Suprapubic skin (tissue), 4 donors: ENCODE measurements around the gene NTRK1. TPM values are rescaled to one million over a fixed set of nuclear protein-coding genes. Genes with fewer than 3 reads are reported as not detected.

Experiments
- DNase-seq, 2 donors: peaks; one replicate each; pipeline ENCODE4 v3.0.0-alpha.2; 2019; ENCODE audit warnings: low spot score in 2 of 2
- H3K27ac ChIP-seq: fragments of 200-600 bp; sonication (generic); one replicate; pipeline ENCODE4 v1.5.1; 2019
- H3K27me3 ChIP-seq: fragments of 200-600 bp; sonication (generic); one replicate; pipeline ENCODE4 v1.5.1; 2019
- H3K36me3 ChIP-seq: fragments of 200-600 bp; sonication (generic); one replicate; pipeline ENCODE4 v1.5.1; 2019
- H3K4me1 ChIP-seq: fragments of 200-600 bp; sonication (generic); one replicate; pipeline ENCODE4 v1.5.1; 2019
- H3K4me3 ChIP-seq: fragments of 200-600 bp; sonication (generic); one replicate; pipeline ENCODE4 v1.5.1; 2019; ENCODE audit warnings: mild to moderate bottlenecking
- H3K9me3 ChIP-seq: fragments of 200-600 bp; sonication (generic); one replicate; pipeline ENCODE4 v1.5.1; 2019
- EP300 ChIP-seq: sonication (generic); formaldehyde crosslinking; IDR thresholded peaks from one replicate; pipeline ENCODE4 v1.6.1; 2017; ENCODE audit warnings: antibody characterized with exemption
- POLR2A ChIP-seq, 2 donors: fragments of 450-650 bp; IDR thresholded peaks; one replicate each; pipeline ENCODE4 v1.6.1; 2017; ENCODE audit warnings: antibody characterized with exemption in 2 of 2, mild to moderate bottlenecking in 2 of 2, moderate library complexity in 2 of 2
- POLR2AphosphoS5 ChIP-seq, 3 donors: sonication (generic); formaldehyde crosslinking; IDR thresholded peaks; one replicate each; pipeline ENCODE4 v1.6.1; 2017; ENCODE audit warnings: antibody characterized with exemption in 3 of 3
- WGBS: methylation state at CpG from one replicate; pipeline ENCODE4 v1.1.5; 2018; 5-methylcytosine and 5-hydroxymethylcytosine counted together
- total RNA-seq, 4 donors: library from RNA; depleted of rRNA; stranded (reverse); fragments of >200 nt; gene quantifications; one replicate each; pipeline ENCODE4 v1.1.0, GENCODE V29; 2016
- TF ChIP-seq, protein P1 (sequence below), 2 donors: fragments of 200-600 bp in 1 of 2; fragments of 450-650 bp in 1 of 2; sonication (generic) in 1 of 2; IDR thresholded peaks; one replicate each; pipeline ENCODE4 v1.5.1; 2016 to 2019; ENCODE audit warnings: antibody characterized with exemption in 2 of 2, mild to moderate bottlenecking in 1 of 2, moderate library complexity in 1 of 2

The NTRK1 gene
- total RNA-seq, 4 donors from 2014 or later, result 0.32 TPM; not detected in 3

- Histone ChIP-seq H3K9me3 (no peaks in the 10 kb centered on the region), H3K36me3 (no peaks in the 10 kb centered on the region), H3K27me3 (peaks cover 76% of the 10 kb centered on the region), H3K27ac (no peak overlapping the region), H3K4me3 (peak overlapping the region; percentile 31), H3K4me1 (peaks cover 27% of the 10 kb centered on the region)
- DNase-seq, result no peak
- no peak for TF ChIP-seq POLR2AphosphoS5 (IDR thresholded peaks at IDR 0.05)
- TF ChIP-seq EP300, result no peak
- no peak for TF ChIP-seq POLR2A (IDR thresholded peaks at IDR 0.05)
- TF ChIP-seq, protein P1, sequence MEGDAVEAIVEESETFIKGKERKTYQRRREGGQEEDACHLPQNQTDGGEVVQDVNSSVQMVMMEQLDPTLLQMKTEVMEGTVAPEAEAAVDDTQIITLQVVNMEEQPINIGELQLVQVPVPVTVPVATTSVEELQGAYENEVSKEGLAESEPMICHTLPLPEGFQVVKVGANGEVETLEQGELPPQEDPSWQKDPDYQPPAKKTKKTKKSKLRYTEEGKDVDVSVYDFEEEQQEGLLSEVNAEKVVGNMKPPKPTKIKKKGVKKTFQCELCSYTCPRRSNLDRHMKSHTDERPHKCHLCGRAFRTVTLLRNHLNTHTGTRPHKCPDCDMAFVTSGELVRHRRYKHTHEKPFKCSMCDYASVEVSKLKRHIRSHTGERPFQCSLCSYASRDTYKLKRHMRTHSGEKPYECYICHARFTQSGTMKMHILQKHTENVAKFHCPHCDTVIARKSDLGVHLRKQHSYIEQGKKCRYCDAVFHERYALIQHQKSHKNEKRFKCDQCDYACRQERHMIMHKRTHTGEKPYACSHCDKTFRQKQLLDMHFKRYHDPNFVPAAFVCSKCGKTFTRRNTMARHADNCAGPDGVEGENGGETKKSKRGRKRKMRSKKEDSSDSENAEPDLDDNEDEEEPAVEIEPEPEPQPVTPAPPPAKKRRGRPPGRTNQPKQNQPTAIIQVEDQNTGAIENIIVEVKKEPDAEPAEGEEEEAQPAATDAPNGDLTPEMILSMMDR (IDR thresholded peaks at IDR 0.05), result no peak
- WGBS, result 0% methylated on average over 8 of the region's 33 CpGs
These were observed 1.0 kb upstream of the NTRK1 start for GRCh38 chr1:156859523-156860112.

DNA sequence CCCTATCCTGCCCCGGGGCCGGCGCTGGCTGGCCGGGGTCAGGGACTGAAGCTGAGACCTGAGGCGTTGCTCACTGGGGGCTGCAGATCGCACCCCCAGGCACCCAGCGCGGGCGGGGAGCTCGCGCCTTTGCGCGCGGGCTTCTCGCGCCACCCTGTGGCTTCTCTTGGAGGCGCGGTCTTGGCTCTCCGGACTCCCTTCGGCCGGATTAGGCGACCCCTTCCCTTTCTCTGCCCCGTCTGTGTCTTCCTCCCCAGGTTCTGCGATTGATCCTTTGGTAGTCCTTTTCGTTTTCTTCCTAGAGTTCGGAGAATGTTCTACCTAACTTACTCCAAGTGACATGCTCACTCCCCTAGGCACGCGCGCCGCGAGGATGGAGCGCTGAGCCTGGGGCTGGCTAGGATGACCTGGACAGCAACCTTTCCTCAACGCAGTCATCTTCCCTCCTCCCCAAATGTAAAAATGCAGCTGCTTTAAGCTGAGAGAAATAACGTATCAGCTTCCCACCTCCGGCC lies 495 bp upstream of the NTRK1 start:
- H3K27me3 ChIP-seq, result peaks cover 81% of the 10 kb centered on the region
- WGBS, result under 1% methylated on average over 33 of the region's 35 CpGs
- TF ChIP-seq, protein P1 (IDR thresholded peaks at IDR 0.05), result peak; percentile 1 to 80
- TF ChIP-seq EP300, result no peak
- no peak for TF ChIP-seq POLR2AphosphoS5 (IDR thresholded peaks at IDR 0.05)
- no peak for TF ChIP-seq POLR2A (IDR thresholded peaks at IDR 0.05)
- no peak overlapping the region for H3K27ac ChIP-seq
- H3K36me3 ChIP-seq, result no peaks in the 10 kb centered on the region
- H3K9me3 ChIP-seq, result no peaks in the 10 kb centered on the region
- peaks cover 27% of the 10 kb centered on the region for H3K4me1 ChIP-seq
- DNase-seq, result no peak
- peak overlapping the region; percentile 31 for H3K4me3 ChIP-seq

- peaks cover 94% of the 10 kb centered on the region for H3K27me3 ChIP-seq
- no peak for DNase-seq
- H3K27ac ChIP-seq, result no peak overlapping the region
- no peaks in the 10 kb centered on the region for H3K36me3 ChIP-seq
- no peak overlapping the region for H3K4me3 ChIP-seq
- peaks cover 27% of the 10 kb centered on the region for H3K4me1 ChIP-seq
- TF ChIP-seq EP300, result no peak
- TF ChIP-seq, protein P1 (IDR thresholded peaks at IDR 0.05), result no peak
- no peak for TF ChIP-seq POLR2A (IDR thresholded peaks at IDR 0.05)
- TF ChIP-seq POLR2AphosphoS5 (IDR thresholded peaks at IDR 0.05), result no peak
- 100% methylated on average over 2 of the region's 6 CpGs for WGBS
- H3K9me3 ChIP-seq, result no peaks in the 10 kb centered on the region
These were observed 1.9 kb downstream of the NTRK1 start for GRCh38 chr1:156862584-156862983.

- TF ChIP-seq EP300 (no peak), POLR2AphosphoS5 (IDR thresholded peaks at IDR 0.05) (no peak), POLR2A (IDR thresholded peaks at IDR 0.05) (no peak)
- TF ChIP-seq, protein P1 (IDR thresholded peaks at IDR 0.05), result no peak
- peaks cover 89% of the 10 kb centered on the region for H3K27me3 ChIP-seq
- H3K36me3 ChIP-seq, result no peaks in the 10 kb centered on the region
- DNase-seq, result no peak
- H3K4me3 ChIP-seq, result no peak overlapping the region
- no peak overlapping the region for H3K27ac ChIP-seq
- 60% methylated on average over 10 of the region's 10 CpGs for WGBS
- peaks cover 27% of the 10 kb centered on the region for H3K4me1 ChIP-seq
- H3K9me3 ChIP-seq, result no peaks in the 10 kb centered on the region
These were observed 2.4 kb downstream of the NTRK1 start for GRCh38 chr1:156862997-156863599.

GRCh38 chr1:156863631-156864030 lies 3.0 kb downstream of the NTRK1 start:
- Histone ChIP-seq H3K4me3 (no peak overlapping the region), H3K4me1 (peaks cover 27% of the 10 kb centered on the region), H3K27ac (no peak overlapping the region), H3K9me3 (no peaks in the 10 kb centered on the region), H3K27me3 (peaks cover 84% of the 10 kb centered on the region), H3K36me3 (no peaks in the 10 kb centered on the region)
- no peak for DNase-seq
- TF ChIP-seq, protein P1 (IDR thresholded peaks at IDR 0.05), result no peak
- TF ChIP-seq EP300 (no peak), POLR2AphosphoS5 (IDR thresholded peaks at IDR 0.05) (no peak), POLR2A (IDR thresholded peaks at IDR 0.05) (no peak)
- 68% methylated on average over 7 of the region's 7 CpGs for WGBS
